Stimulated activated naive CD4-positive, alpha-beta T cell treated with Interleukin-2 at 50 U/mL for 16 hours (primary cell): ENCODE data around the gene BACH2.
"Not testable (repeated sequence)": the region's sequence is repeated elsewhere in the genome, so short reads cannot be mapped to it uniquely, and the experiment has no call there.

Experiments
- DNase-seq: peaks from one replicate; lab custom pipeline; 2025; lab: John Stamatoyannopoulos, UW

BACH2 gene

GRCh38 chr6:90209527-90209926 is 87.1 kb downstream of the BACH2 start:
- no peak for DNase-seq

- not testable (repeated sequence) for DNase-seq
Observed at GRCh38 chr6:90208690-90209089, 88.0 kb downstream of the BACH2 start.

DNA sequence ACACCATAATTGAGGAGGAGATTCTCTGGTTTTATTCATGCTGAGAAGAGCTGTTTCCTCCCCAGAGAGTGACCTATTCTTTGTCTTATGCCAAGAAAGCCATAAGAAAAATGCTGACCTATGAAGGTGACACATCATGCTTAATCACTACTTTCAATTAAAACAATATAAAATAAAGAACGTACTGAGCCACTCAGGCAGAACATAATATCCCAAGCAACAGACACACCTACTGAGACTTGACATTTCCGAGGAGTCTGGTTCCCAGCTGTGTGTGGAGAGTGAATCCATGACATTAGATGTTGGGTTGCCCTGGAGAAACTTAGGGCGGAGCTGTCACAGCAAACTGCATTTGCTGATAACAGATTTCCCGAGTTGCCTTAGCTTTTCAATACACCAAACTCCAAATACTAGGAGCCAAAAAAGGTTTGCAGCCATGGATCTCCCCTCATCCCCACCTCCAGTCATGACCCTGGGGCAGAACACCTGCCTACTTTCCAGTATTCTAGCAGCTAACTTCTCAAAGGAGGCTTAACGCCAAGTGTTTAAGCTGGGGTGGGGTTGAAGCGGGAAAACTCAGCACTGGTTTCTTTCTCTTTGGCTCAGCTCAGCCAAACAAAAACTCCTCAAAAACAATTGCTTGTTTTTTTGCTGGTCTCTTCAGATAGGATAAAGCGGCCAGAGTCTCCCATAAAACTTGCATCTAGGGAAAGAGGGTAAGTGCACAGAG is 92.2 kb downstream of the BACH2 start:
- no peak for DNase-seq

GRCh38 chr6:90203672-90204071 is 93.0 kb downstream of the BACH2 start:
- no peak for DNase-seq

DNA sequence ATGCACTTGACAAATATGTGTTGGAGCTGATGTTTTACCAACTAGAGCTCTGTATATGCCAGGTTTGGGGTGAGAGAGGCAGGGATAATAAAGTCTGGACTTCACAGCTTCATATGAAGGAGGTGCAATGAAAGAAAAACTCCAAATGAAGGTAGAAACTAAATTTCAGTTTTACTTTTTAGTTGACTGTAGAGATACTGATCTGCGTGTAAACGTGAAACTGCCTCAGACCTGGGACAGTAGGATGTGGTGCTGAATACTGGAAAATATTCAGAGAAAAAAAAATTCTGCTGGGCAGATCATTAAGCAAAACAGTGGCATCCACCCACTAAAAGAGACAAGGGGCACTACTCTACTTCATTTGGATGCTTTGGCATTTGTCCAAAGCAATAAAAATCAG is 94.5 kb downstream of the BACH2 start:
- DNase-seq = no peak

GRCh38 chr6:90199900-90200299 is 96.7 kb downstream of the BACH2 start:
- no peak for DNase-seq

GRCh38 chr6:90198758-90199425 is 97.8 kb downstream of the BACH2 start:
- no peak for DNase-seq

- DNase-seq = no peak
Observed at GRCh38 chr6:90197854-90198496, 98.7 kb downstream of the BACH2 start.

- DNase-seq = no peak
Observed at GRCh38 chr6:90195094-90195829, 101.4 kb downstream of the BACH2 start.

- DNase-seq = no peak
Observed at GRCh38 chr6:90194371-90194841, 102.2 kb downstream of the BACH2 start.

GRCh38 chr6:90193359-90193758 is 103.3 kb downstream of the BACH2 start:
- DNase-seq = no peak

GRCh38 chr6:90192857-90193256 is 103.8 kb downstream of the BACH2 start:
- DNase-seq = no peak

DNA sequence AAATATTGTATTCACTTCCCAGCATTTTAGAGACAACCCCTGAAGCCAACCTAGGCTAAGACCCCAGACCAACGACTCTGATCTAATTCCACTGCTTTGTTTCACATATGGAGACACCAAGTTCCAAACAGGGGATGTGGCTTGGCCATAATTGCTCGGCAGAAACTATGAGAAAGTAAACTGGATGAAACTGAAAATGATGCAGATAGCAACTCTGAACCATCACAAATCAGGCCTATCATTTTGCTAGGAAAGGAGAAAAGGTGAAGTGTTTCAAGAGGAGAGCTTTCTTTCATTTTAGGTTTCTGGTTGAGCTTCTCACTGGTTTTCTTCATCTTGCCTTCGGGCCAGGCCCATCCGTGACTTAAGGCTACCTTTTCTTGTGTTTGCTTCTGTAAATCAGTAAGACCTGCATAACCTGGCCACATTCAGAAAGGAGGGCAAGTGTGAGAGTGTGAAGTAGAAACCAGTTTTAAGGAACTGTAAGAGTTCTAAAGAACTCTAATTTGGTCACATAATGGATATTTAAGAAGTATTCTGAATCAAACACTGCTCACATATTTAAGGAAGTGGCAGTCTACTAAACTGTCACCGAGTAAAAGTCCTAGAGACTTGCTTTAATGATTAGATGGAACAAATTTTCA is 105.8 kb downstream of the BACH2 start:
- no peak for DNase-seq

- DNase-seq = no peak
Observed at GRCh38 chr6:90190131-90190530, 106.5 kb downstream of the BACH2 start.

DNA sequence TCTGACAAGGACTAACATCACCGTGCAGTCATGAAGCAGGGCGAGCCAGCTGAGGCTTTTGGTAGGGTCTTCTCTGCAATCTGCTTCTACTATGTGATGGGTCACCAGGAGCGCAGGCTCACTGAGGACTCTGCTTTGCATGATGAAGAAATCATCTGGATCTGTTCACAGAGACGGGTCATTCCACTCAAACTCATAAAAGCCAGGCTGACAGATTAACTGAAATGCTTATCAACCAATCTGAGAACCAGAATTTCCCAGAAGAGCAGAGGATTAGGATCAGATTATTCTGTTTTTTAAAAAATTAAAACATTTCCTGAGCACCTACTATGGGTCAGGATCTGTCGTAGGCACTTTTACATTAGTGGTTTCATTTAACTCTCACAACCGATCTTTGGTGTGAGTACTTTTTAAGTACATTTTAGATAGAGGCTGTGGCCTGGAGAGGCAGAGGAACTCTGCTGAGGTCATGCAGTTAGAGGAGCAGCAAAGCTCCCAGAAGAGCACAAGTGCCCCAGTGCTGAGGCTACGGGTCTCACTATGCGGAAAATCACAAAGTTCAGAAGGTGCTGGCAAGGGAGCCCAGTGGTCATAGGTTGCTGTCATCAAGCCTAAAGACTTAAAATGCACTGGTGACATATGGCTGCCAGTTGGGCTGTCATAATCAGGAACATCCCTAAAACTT is 109.1 kb downstream of the BACH2 start:
- DNase-seq = no peak

DNA sequence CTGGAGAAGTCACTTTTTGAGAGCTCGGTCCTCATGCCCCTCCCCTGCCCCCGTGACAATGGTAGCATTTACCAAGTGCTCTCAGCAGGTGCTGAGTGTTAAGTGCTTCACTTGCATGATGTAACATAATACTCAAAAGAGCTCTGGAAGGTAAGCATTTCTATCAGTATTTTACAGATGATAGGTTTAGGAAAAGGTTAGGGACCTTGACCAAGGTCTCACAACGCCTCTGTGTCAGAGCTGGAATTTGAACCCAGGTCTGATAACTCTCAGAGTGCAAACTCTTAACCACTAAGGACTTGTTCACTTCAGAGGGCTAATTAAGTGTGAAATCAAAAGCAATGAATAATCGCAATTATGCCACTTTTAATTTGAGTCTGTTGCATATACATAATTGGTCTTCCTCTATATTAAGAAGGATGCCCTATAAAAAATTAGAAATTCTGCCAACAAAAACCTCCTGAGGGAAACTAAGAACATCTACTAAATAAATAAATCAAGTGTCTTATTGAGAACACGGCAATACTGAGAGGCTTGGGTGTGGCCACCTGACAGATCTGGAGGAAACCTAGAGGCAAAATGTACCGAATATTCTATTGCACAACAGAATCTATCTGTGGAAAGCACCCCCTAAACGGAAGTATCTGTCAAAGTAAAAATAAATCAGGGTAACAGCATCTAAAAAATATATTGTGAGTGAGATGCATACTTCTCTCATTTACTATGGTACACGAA is 109.8 kb downstream of the BACH2 start:
- DNase-seq = no peak

- no peak for DNase-seq
Observed at GRCh38 chr6:90186026-90186425, 110.6 kb downstream of the BACH2 start.

- no peak for DNase-seq
Observed at GRCh38 chr6:90184334-90185298, 112.0 kb downstream of the BACH2 start.

DNA sequence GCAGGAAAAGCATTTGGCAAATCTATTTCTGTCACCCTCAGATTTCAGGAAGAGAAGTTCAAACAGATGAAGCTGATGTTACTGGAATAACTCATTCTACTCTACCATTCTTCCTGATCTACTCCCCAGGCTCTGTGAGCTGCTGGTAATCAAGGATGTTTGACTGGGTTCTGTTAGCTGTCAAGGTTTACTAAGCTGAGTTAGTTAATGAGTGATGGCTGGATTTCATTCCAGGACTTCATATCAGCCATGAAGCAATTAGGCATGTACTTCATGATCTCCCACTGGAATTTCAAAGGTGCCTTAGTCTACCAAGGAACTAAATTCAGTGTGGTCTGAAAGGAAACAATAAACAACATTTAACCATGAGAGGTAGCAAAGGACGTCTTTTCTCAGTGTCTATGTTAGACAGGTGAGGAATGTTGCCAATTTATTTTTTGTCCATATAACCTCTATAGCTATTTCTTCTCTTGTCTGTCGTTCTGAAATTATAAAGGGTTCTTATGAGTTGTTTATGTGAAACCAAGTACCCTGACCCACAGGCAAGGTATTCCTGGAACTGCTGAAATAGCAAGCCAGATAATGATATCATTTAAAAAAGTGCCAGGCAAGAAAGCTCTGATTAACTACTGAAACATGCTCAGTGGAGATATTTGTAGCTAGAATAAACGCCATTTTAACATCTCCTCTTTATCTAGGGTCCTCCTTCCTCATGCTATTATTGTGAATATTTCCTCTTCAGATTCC is 112.9 kb downstream of the BACH2 start:
- no peak for DNase-seq
